A673 (cell line): ENCODE results near the gene GPC6. TPM values are rescaled to one million over a fixed set of nuclear protein-coding genes. Genes with fewer than 3 reads are reported as not detected.

ENCODE experiments used
- BruUV-seq: library from RNA; stranded (reverse); fragments of 400-500 nt; replicated peaks from 2 replicates; lab custom pipeline; 2021; lab: Mats Ljungman, UMichigan
- CTCF ChIA-PET: fragments of 300-600 bp; sonication (Branson Sonifier 250); formaldehyde crosslinking; loops from one replicate; lab custom pipeline; 2022; ENCODE audit warnings: antibody characterized with exemption; lab: Charles Lee
- POLR2A ChIA-PET: fragments of 300-600 bp; sonication (Branson Sonifier 250); formaldehyde crosslinking; loops from one replicate; lab custom pipeline; 2022; ENCODE audit warnings: antibody characterized with exemption; ENCODE audit not compliant: low non-redundant PET; lab: Charles Lee
- DNase-seq: peaks from one replicate; pipeline ENCODE4 v3.0.0-alpha.2; 2015; ENCODE audit warnings: low spot score
- H3K27ac ChIP-seq: fragments of 200-600 bp; sonication (generic); 2 replicates; pipeline ENCODE4 v1.5.1; 2016; ENCODE audit warnings: mixed run types, low read depth, mild to moderate bottlenecking, mixed read lengths, antibody characterized with exemption, low read length; ENCODE audit not compliant: poor library complexity, severe bottlenecking
- H3K27me3 ChIP-seq: fragments of 200-600 bp; sonication (generic); replicated peaks from 2 replicates; pipeline ENCODE4 v1.6.1; 2017; ENCODE audit warnings: mixed run types, low read depth, mild to moderate bottlenecking, mixed read lengths, antibody characterized with exemption, low read length; ENCODE audit not compliant: insufficient read depth, poor library complexity
- H3K36me3 ChIP-seq: fragments of 200-600 bp; sonication (generic); 2 replicates; pipeline ENCODE4 v1.6.1; 2016; ENCODE audit warnings: mixed run types, mild to moderate bottlenecking, mixed read lengths, antibody characterized with exemption, low read length; ENCODE audit not compliant: insufficient read depth, poor library complexity, severe bottlenecking
- H3K4me1 ChIP-seq: fragments of 200-600 bp; sonication (generic); 2 replicates; pipeline ENCODE4 v1.6.1; 2017; ENCODE audit warnings: mixed run types, mild to moderate bottlenecking, mixed read lengths, antibody characterized with exemption, low read length; ENCODE audit not compliant: insufficient read depth, poor library complexity, severe bottlenecking
- H3K4me3 ChIP-seq: fragments of 200-600 bp; sonication (generic); 2 replicates; pipeline ENCODE4 v1.5.1; 2016; ENCODE audit warnings: low read depth, mixed run types, mild to moderate bottlenecking, mixed read lengths, low read length; ENCODE audit not compliant: poor library complexity, severe bottlenecking
- H3K9me3 ChIP-seq: fragments of 200-600 bp; sonication (generic); 2 replicates; pipeline ENCODE4 v1.6.1; 2016; ENCODE audit warnings: mixed run types, low read depth, mild to moderate bottlenecking, mixed read lengths, antibody characterized with exemption, low read length; ENCODE audit not compliant: poor library complexity, severe bottlenecking
- CTCF ChIP-seq: fragments of 300-800, 200-600 bp; sonication (generic); conservative IDR thresholded peaks from 2 replicates; pipeline ENCODE4 v1.5.1; 2017; ENCODE audit warnings: low read depth, mild to moderate bottlenecking, antibody characterized with exemption, low read length, moderate library complexity, mixed read lengths
- EZH2 ChIP-seq: fragments of 200-600 bp; sonication (generic); IDR thresholded peaks from 2 replicates; pipeline ENCODE4 v1.6.1; 2017; ENCODE audit warnings: borderline replicate concordance, low read depth, mild to moderate bottlenecking, mixed read lengths, antibody characterized with exemption, low read length; ENCODE audit not compliant: poor library complexity, severe bottlenecking
- intact Hi-C: fragments of 100-400 bp; cut with micrococcal nuclease; formaldehyde crosslinking; loops from one replicate; pipeline ENCODE4 v1.10.0; 2022; ENCODE audit not compliant: unreplicated experiment
- total RNA-seq: library from RNA; stranded (reverse); gene quantifications from 2 replicates; pipeline ENCODE4 v1.2.3, GENCODE V29; 2021

Gene GPC6
- total RNA-seq, 1 experiment from 2014 or later = 23.3 TPM

DNA sequence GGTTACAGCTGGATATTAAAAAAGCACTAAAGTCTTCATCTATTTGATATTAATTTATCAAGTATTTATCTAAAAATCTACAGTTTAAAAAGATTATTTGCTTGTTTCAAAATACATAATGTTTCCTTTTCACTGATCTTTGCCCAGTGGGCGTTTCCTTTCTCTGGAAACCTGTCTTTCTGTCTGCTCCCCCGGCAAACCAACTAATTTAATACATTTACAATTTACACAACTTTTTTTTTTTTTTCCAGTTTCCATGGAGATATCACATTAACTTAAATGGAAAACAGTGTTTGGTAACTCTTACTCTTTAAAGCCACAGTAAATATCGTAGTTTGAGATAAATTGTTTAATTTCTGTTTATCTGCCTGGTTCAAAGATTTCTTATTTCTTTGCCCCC is 5.3 kb downstream of the GPC6 start:
- TF ChIP-seq EZH2 = no peak
- no peak for TF ChIP-seq CTCF
- peaks cover 68% of the 10 kb centered on the region for H3K4me1 ChIP-seq
- peak overlapping the region; percentile 1 for H3K4me3 ChIP-seq
- no TSS peak for BruUV-seq
- no peaks in the 10 kb centered on the region for H3K9me3 ChIP-seq
- H3K27me3 ChIP-seq = no peaks in the 10 kb centered on the region
- POLR2A ChIA-PET = no interaction called here
- DNase-seq = no peak
- peak overlapping the region; percentile 65 for H3K27ac ChIP-seq
- CTCF ChIA-PET = no interaction called here
- intact Hi-C loops = no loop called here
- H3K36me3 ChIP-seq = no peaks in the 10 kb centered on the region

DNA sequence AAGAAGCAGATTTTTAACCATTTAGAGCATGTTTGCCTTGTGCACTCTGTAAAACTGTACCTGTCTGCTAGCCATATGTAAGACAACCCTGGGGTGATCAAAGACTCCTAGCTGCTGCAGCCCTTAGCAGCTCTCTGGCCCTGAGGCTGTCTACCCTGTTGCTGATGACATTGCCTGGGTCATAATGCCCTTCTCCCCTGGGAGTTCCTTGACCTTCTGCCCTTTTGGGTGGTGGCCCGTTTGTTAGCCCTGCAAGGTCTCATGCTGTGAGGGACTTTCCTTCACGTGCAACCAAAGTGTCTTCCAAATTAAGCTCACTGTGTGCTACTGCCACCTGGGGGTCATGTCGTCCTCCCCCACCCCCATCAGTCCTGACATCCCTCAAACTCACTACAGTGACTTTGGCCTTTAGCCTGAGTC is 7.4 kb downstream of the GPC6 start:
- intact Hi-C loops = no loop called here
- H3K4me1 ChIP-seq = peaks cover 68% of the 10 kb centered on the region
- CTCF ChIA-PET = interaction anchor here (0.6 kb wide), 1 partner anchor 9 kb away, joined by 3 read pairs; no protein-coding TSS in a partner anchor
- no peak for DNase-seq
- no peaks in the 10 kb centered on the region for H3K27me3 ChIP-seq
- peaks cover 8% of the 10 kb centered on the region for H3K9me3 ChIP-seq
- POLR2A ChIA-PET = interaction anchor here (0.6 kb wide), 1 partner anchor 1586 kb away, joined by 3 read pairs; no protein-coding TSS in a partner anchor
- no TSS peak for BruUV-seq
- H3K4me3 ChIP-seq = no peak overlapping the region
- H3K27ac ChIP-seq = no peak overlapping the region
- TF ChIP-seq CTCF (peak; percentile 49), EZH2 (no peak)
- no peaks in the 10 kb centered on the region for H3K36me3 ChIP-seq

DNA sequence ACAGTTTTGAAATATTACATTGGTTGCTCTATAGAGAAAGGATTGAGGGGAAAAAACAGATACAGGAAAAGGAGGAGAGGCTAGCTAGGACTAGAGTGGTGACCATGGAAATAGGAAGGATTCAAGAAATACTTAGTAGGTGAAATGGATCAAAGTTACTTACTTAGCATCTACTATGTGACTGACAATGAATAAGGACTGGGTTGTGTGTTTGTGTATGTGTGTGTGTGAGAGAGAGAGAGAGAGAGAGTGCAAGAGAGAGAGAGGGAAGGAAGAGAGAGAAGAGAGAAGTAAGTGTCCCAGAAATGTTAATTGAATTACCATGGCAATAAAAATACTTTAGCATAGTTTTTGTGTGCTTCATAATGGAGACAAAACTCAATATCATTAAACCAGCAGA is 7.9 kb downstream of the GPC6 start:
- H3K4me3 ChIP-seq = no peak overlapping the region
- POLR2A ChIA-PET = interaction anchor here (0.6 kb wide), 1 partner anchor 1585 kb away, joined by 3 read pairs; no protein-coding TSS in a partner anchor
- TF ChIP-seq EZH2 (no peak), CTCF (0 out of 2 replicates have a peak, but pooled peaks have one; percentile 3)
- no peaks in the 10 kb centered on the region for H3K36me3 ChIP-seq
- DNase-seq = no peak
- BruUV-seq = no TSS peak
- intact Hi-C loops = no loop called here
- peaks cover 66% of the 10 kb centered on the region for H3K4me1 ChIP-seq
- H3K27ac ChIP-seq = no peak overlapping the region
- CTCF ChIA-PET = interaction anchor here (0.6 kb wide), 1 partner anchor 9 kb away, joined by 3 read pairs; no protein-coding TSS in a partner anchor
- H3K27me3 ChIP-seq = no peaks in the 10 kb centered on the region
- peaks cover 12% of the 10 kb centered on the region for H3K9me3 ChIP-seq
